ENCODE results near the gene RARG.
A peak's percentile ranks its signal among the peaks of the same experiment; 100 is the strongest.

RARG gene

DNA sequence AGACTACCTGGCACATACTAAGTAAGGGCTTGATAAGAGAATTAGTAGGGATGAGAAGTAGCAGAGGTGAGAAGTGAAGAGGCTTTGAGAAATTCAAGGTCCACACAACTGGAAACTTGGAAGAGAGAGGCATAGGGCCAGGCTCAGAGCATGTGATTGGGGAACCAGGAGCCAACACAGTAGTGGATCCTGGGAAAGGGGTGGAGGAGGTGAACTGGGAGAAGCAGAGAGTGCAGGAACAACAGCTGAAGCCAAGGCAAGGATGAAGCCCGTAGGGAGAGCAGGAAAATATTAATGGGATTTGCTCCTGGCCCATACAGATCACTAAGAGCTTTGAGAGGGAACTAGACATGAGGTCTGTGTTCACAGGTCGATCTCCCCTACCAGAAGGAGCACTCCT is 23.6 kb downstream of the RARG start:
- DNase-seq = no peak

DNA sequence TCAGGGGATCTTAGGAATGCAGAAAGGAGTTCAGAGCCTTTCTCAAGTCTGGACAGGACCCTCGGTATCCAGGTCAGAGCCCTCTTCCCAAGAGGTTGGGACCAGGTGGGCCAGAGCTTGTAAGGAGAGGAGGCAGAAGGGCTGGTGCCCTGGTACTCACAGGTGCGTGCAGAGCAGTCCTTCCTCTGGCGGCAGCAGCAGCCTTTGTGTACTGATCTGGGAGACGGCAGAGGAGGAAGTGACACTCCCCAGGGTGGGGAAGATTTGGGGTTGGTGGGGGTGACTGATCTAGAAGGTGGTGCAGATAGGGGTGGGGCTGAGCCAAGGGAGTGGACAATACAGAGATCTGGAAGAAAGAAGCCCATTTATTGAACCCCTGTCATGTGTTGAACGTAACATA is 25.0 kb downstream of the RARG start, which contains the start of gene ITGB7:
Gene ITGB7, minus strand, starts transcription at position 210 of the 400 bp plus-strand sequence. CDS start 6,808 bp downstream, outside the sequence.
- DNase-seq = peak; percentile 71

DNA sequence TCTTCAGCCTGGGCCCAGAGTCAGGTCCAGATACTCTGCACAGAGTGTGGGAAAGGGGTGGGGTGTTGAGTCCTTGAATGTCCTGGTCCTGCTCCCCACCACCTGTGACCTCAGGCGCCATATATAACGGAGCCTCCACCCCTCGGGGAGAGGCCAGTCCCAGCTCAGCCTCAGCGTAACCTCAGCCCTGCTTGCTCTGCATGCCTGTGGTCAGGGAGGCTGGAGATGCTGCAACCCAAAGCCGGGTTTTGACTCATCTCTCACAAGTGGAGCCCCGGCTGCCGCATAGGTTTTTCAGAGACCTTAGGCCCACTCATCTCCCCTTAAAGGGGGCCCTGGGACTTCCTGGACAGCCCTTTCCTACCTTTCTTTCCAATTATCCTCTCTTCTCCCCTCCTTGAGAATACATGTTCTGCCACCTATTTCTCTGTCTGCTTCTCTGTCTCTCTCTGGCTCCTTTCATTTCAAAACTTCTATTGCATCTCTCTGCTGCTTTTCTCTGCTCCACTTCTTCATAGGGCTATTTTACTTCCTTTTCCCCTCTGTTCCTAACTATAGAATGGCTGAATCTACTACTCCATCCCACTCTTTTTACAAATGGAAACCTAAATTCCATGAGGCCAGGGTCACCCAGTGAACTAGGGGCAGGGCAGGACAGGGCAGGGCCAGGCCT is 26.1 kb downstream of the RARG start:
- peak; percentile 61 for DNase-seq

DNA sequence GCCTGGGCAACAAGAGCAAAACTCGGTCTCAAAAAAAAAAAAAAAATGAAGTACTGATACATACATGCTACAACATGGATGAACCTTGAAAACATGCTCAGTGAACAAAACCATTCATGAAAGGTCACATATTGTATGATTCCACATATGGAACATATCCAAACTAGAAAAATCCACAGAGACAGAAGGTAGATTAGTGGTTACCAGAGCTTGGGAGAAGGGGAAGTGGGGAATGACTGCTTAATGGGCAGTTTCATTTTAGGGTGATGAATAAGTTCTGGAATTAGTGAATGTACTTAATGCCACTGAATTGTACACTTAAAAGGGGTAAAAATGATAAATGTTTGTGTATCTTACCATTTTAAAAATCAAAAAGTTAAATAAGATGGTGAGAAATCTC is 27.7 kb downstream of the RARG start:
- DNase-seq = no peak

DNA sequence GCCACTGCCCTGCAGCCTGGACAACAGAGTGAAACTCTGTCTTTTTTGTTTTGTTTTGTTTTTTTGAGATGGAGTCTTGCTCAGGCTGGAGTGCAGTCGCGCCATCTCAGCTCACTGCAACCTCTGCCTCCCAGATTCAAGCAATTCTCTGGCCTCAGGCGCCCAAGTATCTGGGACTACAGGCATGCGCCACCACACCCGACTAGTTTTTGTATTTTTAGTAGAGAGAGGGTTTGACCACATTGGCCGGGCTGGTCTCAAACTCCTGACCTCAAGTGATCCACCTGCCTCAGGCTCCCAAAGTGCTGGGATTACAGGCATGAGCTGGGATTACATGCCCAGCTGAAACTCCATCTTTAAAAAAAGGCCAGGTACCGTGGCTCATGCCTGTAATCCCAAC is 29.7 kb downstream of the RARG start:
- DNase-seq = peak; percentile 11

DNA sequence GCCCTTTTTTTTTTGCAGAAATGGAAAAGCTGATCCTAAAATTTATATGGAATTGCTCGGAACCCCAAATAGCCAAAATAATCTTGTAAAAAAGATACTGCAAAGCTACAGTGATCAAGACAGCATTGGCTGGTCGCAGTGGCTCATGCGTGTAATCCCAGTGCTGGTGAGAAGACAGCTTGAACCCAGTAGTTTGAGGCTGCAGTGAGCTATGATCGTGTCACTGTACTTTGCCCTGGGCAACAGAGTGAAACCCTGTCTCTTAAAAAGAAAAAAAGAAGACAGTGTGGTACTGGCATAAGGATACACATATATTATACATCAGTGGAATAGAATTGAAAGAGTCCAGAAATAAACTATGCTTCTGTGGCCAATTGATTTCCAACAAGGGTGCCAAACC is 30.4 kb downstream of the RARG start:
- DNase-seq = peak; percentile 7

DNA sequence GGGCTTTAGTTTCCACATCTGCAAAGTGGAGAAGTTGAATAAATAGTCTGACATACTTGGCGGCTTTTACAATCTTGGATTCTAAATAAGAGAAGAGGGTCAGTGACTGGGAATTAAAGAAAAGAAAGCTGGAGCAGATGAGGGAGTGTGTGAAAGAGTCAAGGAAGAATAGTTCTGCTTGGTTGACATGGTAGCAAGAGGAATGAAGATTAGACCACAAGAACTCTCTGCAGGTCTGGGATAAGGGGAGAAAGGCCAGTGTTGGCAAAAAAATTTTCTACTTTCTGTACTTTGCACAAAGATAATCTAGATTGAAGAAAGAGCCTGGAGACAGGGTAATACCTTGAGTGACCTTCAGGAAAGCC is 30.9 kb downstream of the RARG start:
- DNase-seq = no peak

DNA sequence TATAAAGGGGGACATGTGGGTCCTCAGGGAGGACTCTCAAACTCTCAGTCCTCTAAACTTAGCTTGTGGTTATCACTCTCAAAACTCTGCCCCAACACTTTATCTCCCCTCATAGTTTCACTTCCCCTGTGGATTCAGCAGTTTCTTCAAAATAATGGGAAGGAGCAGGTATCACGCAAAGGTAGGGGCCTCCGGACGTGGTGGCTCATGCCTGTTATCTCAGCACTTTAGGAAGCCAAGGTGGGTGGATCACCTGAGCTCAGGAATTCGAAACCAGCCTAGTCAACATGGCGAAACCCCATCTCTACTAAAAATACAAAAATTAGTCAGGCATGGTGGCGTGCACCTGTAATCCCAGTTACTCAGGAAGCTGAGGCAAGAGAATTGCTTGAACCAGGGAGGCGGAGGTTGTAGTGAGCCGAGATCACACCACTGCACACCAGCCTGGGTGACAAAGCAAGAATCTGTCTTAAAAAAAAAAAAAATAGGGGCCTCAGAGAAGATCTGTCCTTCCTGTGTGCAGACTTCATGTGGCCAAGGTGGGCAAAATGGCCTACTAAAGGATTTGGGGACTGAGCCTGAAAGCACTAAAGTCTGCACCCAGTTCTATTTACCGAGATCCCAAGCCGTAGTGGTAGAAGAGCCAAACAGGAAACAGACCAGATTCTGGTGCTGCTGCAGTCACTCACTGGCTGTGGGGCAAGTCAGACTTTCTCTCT is 31.4 kb downstream of the RARG start:
- peak; percentile 30 for DNase-seq

DNA sequence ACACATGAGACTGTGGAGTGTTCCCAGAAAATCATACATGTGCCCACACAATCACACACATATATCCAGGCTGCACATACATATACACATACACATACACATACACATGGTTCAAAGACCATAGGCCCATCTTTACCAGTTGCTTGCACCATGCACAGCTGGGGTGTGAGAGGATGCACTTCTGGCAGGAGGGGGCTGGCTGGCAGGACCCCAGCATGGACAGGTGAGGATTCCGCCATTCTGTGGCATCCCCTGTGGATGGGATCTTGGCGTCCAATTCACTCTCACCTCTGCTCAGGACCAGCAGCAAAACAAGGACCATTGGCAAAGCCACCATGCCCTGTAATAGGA is 31.9 kb downstream of the RARG start:
- DNase-seq = peak; percentile 11

DNA sequence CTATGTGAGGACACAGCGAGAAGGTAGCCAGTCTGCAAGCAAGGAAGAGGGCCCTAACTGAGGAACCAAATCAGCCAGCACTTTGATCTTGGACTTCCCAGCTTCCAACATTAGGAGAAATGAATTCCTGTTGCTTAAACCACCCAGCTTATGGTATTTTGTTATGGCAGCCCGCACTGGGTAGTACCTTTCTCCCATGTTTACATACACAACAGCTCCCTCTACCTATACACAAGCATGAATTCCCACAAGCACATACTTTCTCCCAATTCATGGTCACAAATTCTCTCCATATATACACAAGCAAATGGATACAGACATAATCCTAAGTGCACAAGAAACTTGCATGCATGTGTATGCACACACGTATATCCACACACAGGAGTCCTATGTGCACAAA is 32.3 kb downstream of the RARG start:
- DNase-seq = no peak

DNA sequence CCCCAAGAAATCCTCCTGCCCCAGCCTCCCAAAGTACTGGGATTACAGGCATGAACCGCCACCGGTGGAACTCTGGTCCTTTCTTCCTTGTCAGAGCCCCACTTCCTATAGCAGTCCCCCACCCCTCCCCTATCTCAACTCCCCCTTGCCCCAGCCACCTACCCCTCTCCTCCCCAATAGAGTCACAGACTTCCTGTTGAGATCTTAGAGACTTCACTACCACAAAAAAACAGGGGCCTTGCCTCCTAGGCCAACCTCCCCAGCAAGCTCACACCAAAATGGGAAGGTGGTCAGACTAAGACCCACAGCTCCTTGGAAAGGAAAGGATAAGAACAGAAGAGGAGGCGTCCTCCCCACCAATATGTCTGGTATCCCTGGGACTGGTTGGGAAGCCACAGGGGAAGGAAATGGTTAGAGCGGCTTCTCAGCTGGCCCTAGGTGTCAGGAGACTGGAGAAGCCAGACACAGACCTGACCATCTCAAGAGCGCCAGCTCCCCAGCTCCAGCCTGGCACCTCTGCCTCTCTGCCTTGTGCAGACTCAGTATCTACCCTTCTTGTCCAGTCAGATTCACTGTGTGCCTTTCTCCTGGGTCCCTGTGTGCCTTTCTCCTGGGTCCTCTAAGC is 33.4 kb downstream of the RARG start:
- peak; percentile 38 for DNase-seq

DNA sequence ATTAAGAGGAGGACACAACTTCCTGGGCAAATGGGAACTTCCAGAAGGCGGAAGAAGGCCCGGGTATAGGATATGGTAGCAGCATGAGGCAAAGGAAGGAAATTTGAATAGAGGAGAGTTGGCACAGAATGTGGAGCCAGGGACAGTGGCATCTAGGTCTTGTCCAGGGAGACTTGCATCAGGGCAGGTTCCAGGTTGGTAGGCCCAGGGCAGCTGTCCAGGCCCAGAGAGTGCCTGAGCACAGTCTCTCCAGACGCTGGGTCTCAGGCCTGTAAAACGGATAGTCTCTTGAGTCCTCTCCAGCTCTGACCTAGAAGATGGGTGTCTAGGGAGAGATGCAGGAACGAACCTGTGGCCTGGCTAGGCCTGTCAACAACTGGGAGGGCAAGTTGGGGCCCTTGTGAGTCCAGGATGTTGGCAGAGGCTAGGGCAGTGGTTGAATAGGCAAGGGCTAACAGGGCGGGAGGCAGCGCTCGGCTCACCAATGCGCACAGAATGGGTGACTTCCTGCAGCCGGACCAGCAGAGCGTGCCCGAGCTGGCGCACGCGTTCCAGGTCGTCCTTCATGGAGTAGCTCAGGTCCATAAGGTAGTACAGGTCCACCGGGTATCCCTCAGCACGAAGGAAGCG is 34.9 kb downstream of the RARG start:
- peak; percentile 18 for DNase-seq

DNA sequence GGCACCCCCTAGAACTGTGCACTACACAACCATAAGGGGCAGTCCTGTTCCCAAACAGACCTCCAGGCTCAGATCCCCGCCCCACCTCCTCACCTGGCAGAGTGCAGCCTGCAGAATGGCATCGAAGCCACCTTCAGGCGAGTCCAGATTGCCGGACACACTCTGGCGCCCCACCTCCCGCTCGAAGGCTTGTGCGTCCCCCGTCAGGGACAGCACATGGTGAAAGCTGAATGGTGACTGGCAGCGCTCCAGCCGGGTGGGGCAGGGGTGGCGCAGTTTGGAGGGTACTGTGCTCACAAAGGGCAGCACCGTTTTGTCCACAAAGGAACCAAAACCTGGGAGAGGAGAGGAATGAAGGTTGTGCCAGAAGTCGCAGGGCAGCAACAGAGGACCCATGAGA is 35.5 kb downstream of the RARG start:
- DNase-seq = peak; percentile 10

DNA sequence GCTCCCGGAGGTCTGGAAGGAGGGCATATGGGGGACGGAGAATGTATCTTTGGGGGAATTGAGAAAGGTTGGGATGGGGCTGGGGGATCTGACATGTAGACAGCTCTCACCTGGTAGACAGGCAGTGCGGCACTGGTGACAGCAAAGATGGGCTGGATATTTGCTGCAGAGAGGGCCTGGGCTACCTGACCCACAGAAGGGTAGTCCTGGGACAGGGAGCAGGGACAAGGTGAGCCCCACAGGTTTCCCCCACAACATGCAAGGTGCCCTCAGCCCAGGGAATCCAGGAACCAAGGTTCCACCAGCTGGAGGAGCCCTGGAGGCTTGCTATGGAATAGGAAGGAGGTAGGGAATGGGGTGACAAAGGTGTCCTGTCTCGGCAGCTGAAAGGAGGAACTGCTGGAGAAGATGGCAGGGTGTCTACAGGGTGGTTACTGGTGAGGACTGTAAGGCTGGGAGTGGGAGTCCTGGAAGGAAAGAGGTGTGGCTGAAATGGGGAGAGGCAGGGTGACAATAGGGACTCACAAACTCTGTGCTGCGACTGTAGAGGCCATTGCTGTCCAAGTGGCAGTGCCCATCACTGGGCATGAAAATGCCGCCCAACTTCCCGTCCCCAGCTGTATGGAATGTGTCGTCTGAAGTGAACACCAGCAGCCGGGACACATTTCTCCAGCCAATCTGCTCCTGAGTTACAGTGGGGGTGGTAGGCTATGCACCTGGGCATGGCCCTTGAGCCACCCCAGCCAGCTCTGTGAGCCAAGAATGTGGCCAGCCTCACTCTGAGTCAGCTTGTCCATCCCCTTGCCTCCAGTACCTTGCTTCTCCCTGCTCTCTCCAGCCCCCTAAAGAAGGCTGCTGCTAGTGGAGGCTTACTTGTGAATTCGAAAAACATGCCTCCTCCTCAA is 36.2 kb downstream of the RARG start:
- peak; percentile 14 for DNase-seq

DNA sequence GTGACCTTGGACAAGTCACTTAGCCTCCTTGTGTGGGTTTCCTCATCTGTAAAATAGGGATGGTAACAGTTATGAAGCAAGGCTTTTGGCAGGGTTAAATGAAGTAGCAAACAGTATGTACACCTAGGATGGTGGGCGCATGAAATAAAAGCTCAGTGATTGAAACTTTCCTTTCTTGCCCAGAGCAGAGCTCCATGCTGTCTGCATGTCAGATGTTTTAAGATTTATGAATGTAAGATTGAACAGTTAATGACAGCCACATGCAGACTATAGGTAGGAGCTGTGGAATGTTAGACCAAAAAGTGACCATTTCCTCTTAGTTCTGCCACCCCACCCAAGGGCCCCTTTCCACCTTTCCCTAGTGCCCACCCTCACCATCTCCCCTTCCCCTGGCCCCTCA is 37.0 kb downstream of the RARG start:
- DNase-seq = no peak

DNA sequence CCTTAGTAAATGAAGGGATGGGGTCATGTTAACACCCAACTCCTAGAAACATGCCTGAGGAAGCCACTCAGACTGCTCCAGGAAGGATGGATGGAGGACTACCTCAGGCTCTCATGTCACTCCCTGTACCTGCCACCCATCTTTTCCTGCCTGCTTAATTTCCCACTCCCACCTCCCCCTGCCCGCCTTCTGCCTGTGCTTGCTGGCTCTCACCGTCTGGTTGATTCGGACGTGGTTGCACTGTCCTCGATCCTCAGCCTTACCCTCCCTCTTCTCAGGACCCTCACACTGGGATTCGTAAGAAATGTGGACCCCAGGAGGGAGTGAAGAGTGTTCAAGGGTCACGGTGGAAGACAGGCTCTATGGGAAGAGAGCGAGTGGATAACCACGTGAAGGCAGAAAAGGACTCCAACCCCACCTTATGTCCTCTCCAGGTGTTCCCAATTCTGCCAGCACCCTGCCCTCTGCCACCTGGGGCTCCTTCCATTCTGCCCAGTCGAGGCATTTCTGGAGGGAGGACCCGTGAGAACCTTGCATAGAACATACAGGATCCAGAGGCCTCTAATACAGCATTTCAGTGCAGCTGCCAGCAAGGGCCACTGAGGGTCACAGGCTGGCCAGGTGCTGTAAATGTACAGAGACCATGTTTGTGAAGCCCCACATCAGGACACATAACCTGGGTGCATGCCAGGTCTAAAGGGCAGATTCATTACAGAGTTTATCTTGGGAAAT is 37.9 kb downstream of the RARG start:
- peak; percentile 9 for DNase-seq

DNA sequence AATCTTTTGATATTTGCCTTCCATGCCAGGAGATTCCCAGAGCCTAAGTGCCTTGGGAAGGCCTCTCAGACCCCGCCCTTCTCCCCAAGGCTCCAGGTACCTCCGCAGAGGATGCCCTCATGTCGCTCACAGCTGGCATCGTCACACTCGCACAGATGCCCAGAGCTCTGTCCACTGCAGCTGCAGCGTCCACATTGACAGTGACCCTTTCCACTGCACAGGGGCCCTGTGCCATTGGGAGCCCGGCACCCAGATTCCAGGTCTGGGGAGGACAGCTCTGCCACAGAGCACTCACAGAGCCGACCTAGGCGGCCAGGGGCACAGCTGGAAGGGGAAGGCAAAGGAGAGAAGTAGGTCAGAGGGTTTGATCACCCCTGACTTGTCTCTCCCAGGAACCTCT is 39.0 kb downstream of the RARG start:
- peak; percentile 1 for DNase-seq

DNA sequence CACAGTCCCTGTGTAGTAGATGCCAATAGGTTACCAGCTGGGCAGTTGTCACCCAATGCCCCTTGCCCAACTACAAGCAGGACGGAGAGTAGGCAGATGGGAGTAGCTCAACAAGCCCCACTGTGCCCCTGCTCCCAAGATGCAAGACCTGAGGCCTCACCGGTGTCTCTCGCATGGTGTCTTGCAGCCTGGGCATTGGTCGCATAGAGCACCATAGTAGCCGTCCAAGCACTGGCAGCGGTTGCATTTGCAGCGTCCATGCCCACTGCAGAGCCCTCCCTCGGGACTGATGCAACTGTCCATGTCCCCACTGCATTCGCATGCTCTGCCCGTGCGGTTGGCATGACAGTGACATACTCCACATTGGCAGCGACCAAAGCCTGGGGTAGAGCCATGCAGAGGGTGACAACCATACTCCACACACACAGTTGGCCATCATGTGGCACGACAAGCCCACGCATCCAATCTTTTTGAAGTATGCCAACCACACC is 39.4 kb downstream of the RARG start:
- peak; percentile 18 for DNase-seq

DNA sequence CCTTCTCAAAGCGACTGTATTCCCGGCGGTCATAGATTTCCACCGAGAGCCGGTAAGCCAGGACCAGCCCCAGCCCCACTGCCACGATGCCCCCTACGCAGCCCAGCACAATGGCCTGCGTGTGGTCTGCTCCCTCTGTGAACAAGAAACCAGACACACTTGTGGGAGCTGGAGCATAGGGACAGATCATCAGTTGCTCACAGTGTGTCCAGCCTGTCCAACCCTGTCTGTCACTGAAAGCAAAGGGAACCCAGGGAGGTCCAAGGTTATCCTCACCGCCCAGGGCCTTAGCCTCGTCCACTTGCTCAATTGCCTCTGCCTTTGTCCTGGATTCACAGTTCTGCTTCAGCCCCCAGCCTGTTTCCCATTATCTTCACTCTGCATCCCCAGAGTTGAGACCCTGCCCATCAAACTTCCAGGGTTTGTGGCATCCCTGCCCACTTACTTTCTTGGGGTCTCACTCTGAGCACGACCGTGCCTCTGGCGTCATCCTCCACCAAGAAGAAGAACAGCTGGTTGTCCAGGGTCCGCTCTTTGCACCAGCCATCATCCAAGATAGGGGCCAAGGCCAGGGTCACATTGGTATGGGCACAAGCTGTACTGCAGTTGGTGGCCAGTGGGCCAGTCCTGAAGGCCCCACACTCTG is 40.0 kb downstream of the RARG start:
- peak; percentile 13 for DNase-seq

DNA sequence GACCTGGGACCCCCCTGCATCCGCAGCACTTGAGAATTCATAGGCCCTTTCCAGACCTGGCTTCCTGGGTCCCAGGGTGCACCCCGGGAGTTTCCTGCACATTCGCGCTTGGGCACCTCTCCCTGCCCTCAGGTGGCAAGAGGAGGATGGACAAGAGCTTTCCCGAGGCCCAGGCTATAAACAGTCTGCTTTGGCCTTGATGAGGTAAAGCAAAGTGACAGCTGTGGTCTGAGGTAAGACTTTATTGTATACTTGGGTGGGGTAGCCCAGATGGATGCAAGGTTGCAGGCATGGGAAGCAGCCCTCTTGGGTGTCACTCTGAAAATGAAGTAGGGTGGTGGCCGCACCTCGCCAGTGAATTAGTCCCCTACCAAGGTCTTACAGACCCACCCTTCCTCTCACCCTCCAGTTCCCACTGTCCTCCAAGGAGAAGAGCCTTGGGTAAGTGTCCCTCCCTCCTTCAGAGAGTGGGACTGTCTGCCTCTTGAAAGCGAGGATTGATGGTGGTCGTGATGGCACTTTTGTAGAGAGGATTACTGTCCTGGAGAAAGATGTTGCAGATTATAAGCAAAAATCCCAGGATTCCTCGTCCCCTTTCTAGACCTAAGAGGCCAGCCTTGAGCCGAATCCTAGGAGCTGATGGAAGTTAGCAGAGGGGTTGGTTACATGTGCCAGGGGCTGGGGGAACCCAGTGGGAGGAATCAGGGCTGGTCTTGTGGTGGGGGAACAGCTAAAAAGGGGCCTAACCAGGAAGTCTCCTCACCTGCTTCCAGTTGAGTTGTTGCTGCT is 40.7 kb downstream of the RARG start:
- peak; percentile 12 for DNase-seq

All from activated T-cell treated with anti-CD3 and anti-CD28 coated beads, Interleukin-2, amount 50 U/mL, for 1 hour (primary cell).